ENCODE measurements around the gene DUSP7. TPM values are rescaled to one million over a fixed set of nuclear protein-coding genes. Genes with fewer than 3 reads are reported as not detected.

The DUSP7 gene
- total RNA-seq, 4 donors from 2014 or later: 54.6 to 96.3 (median 79.2) TPM

GRCh38 chr3:52001443-52001974 lies 54.9 kb downstream of the DUSP7 start:
- H3K4me3 ChIP-seq (ENCODE audit: low read depth, poor library complexity, severe bottlenecking): no peak overlapping the region
- TF ChIP-seq CTCF (IDR thresholded peaks at IDR 0.05) (peak in 1 of 3 donors; percentile 86), POLR2A (IDR thresholded peaks at IDR 0.05) (no peak)
- WGBS, 2 donors: 2 to 4% methylated on average over 18 of the region's 18 CpGs
- DNase-seq (ENCODE audit: low spot score in 2 of 2): peak; percentile 67 to 95
- intact Hi-C loops (cut with DNase I; ENCODE audit: low total_unique reads): loop anchor here (5.0 kb wide), 2 partner anchors 121 to 141 kb away; no protein-coding TSS in a partner anchor

GRCh38 chr3:51999846-52000245 lies 56.5 kb downstream of the DUSP7 start:
- no peak for TF ChIP-seq CTCF (IDR thresholded peaks at IDR 0.05)
- TF ChIP-seq POLR2A (IDR thresholded peaks at IDR 0.05): no peak
- intact Hi-C loops (cut with DNase I; ENCODE audit: low total_unique reads): loop anchor here (5.0 kb wide), 2 partner anchors 122 to 142 kb away; no protein-coding TSS in a partner anchor
- no peak overlapping the region for H3K4me3 ChIP-seq (ENCODE audit: low read depth, poor library complexity, severe bottlenecking)
- no peak for DNase-seq (ENCODE audit: low spot score in 2 of 2)
- WGBS, 2 donors: 88 to 94% methylated on average over 2 of the region's 2 CpGs

Other genes with a start within 250 kb of the DUSP7 start
- not detected for gene IQCF2, start 195.0 kb downstream of the DUSP7 start, total RNA-seq
- gene IQCF5, start 181.0 kb downstream of the DUSP7 start, total RNA-seq: not detected
- gene IQCF1, start 153.2 kb downstream of the DUSP7 start, total RNA-seq: not detected
- gene RRP9, start 114.7 kb downstream of the DUSP7 start, total RNA-seq: 10 to 100 TPM; 10.0 to 16.9 (median 14.0) TPM
- 10 to 100 TPM in 2 of 4 donors, 1 to 10 TPM in 2; 6.0 to 16.2 (median 9.0) TPM for gene PARP3, start 114.2 kb downstream of the DUSP7 start, total RNA-seq
- not detected for gene GPR62, start 101.2 kb downstream of the DUSP7 start, total RNA-seq
- gene PCBP4, start 89.1 kb downstream of the DUSP7 start, total RNA-seq: 10 to 100 TPM; 25.5 to 46.7 (median 29.2) TPM
- gene ABHD14B, start 82.5 kb downstream of the DUSP7 start, total RNA-seq: 10 to 100 TPM; 35.0 to 69.4 (median 51.9) TPM
- 10 to 100 TPM in 1 of 4 donors, 1 to 10 TPM in 3; 2.2 to 14.8 (median 5.0) TPM for gene ABHD14A, start 81.5 kb downstream of the DUSP7 start, total RNA-seq
- gene ACY1, start 73.0 kb downstream of the DUSP7 start, total RNA-seq: 10 to 100 TPM; 16.2 to 44.2 (median 30.5) TPM
- 1,000 to 10,000 TPM; 1,729 to 2,645 (median 2,120) TPM for gene RPL29, start 60.7 kb downstream of the DUSP7 start, total RNA-seq
- gene POC1A, start 97.9 kb upstream of the DUSP7 start, total RNA-seq: 1 to 10 TPM; 1.6 to 4.9 (median 1.9) TPM
- gene ALAS1, start 141.6 kb upstream of the DUSP7 start, total RNA-seq: 10 to 100 TPM; 17.5 to 43.1 (median 32.2) TPM
- under 1 TPM in 2 of 4 donors, not detected in 2; 0.19 to 0.61 TPM for gene TLR9, start 169.1 kb upstream of the DUSP7 start, total RNA-seq
- 10 to 100 TPM; 39.3 to 60.2 (median 52.0) TPM for gene TWF2, start 182.6 kb upstream of the DUSP7 start, total RNA-seq
- gene PPM1M, start 189.2 kb upstream of the DUSP7 start, total RNA-seq: 10 to 100 TPM; 10.4 to 28.6 (median 14.0) TPM
- gene WDR82, start 222.1 kb upstream of the DUSP7 start, total RNA-seq: 10 to 100 TPM; 49.5 to 60.3 (median 56.3) TPM
- 1 to 10 TPM; 1.6 to 5.7 (median 3.5) TPM for gene GLYCTK, start 231.3 kb upstream of the DUSP7 start, total RNA-seq

Measured in lower leg skin (tissue), 4 donors.